Measurements from ENCODE around the gene CREB5. TPM values are rescaled to one million over a fixed set of nuclear protein-coding genes. Genes with fewer than 3 reads are reported as not detected.

The CREB5 gene
- total RNA-seq, 1 experiment from 2014 or later, result 2.1 TPM

- H3F3A ChIP-seq (ENCODE audit: insufficient read depth, low read depth), result no peaks in the 10 kb centered on the region
- no TSS peak for BruUV-seq (replicated peaks)
- H3K4me3 ChIP-seq, result no peak overlapping the region
- H3K4me1 ChIP-seq (replicated peaks; ENCODE audit: insufficient read depth), result no peaks in the 10 kb centered on the region
- ChIA-PET CTCF (no interaction called here), POLR2A (ENCODE audit: unreplicated experiment) (no interaction called here)
- no peaks in the 10 kb centered on the region for H3K79me2 ChIP-seq (ENCODE audit: low read depth)
- no peaks in the 10 kb centered on the region for H3K27me3 ChIP-seq (ENCODE audit: insufficient read depth, low read depth)
- DNase-seq, result no peak
- H2AFZ ChIP-seq, result no peak overlapping the region
- H3K9me2 ChIP-seq (ENCODE audit: insufficient read depth), result no peaks in the 10 kb centered on the region
- no peak overlapping the region for H3K4me2 ChIP-seq
- H3K36me3 ChIP-seq (ENCODE audit: low read depth), result no peaks in the 10 kb centered on the region
- intact Hi-C loops (cut with micrococcal nuclease; ENCODE audit: unreplicated experiment), result no loop called here
- no peak for TF ChIP-seq CTCF (conservative IDR thresholded peaks at IDR 0.05)
- no peak for TF ChIP-seq EZH2 (IDR thresholded peaks at IDR 0.05; ENCODE audit: low read depth)
- H4K20me1 ChIP-seq (ENCODE audit: insufficient read depth), result no peaks in the 10 kb centered on the region
- H3K9me3 ChIP-seq (ENCODE audit: insufficient read depth, low read depth), result no peaks in the 10 kb centered on the region
- no peak overlapping the region for H3K27ac ChIP-seq
These were observed 458.8 kb downstream of the CREB5 start for GRCh38 chr7:28871077-28871476.

- Histone ChIP-seq H3F3A (ENCODE audit: insufficient read depth, low read depth) (no peaks in the 10 kb centered on the region), H3K4me3 (no peak overlapping the region), H2AFZ (peak overlapping the region; percentile 0; the same call in 1 of the 2 replicates), H3K27ac (no peak overlapping the region), H3K9me2 (ENCODE audit: insufficient read depth) (no peaks in the 10 kb centered on the region), H3K4me1 (replicated peaks; ENCODE audit: insufficient read depth) (no peaks in the 10 kb centered on the region), H3K4me2 (no peak overlapping the region), H3K9me3 (ENCODE audit: insufficient read depth, low read depth) (no peaks in the 10 kb centered on the region), H3K27me3 (ENCODE audit: insufficient read depth, low read depth) (no peaks in the 10 kb centered on the region), H4K20me1 (ENCODE audit: insufficient read depth) (no peaks in the 10 kb centered on the region), H3K36me3 (ENCODE audit: low read depth) (no peaks in the 10 kb centered on the region), H3K79me2 (ENCODE audit: low read depth) (no peaks in the 10 kb centered on the region)
- no TSS peak for BruUV-seq (replicated peaks)
- DNase-seq, result no peak
- CTCF ChIA-PET, result no interaction called here
- POLR2A ChIA-PET (ENCODE audit: unreplicated experiment), result no interaction called here
- TF ChIP-seq EZH2 (IDR thresholded peaks at IDR 0.05; ENCODE audit: low read depth), result no peak
- TF ChIP-seq CTCF (conservative IDR thresholded peaks at IDR 0.05), result no peak
- intact Hi-C loops (cut with micrococcal nuclease; ENCODE audit: unreplicated experiment), result no loop called here
These were observed 459.3 kb downstream of the CREB5 start for GRCh38 chr7:28871631-28872030.

- BruUV-seq (replicated peaks), result no TSS peak
- no peak overlapping the region for H3K4me3 ChIP-seq
- no peak for DNase-seq
- H3K4me1 ChIP-seq (replicated peaks; ENCODE audit: insufficient read depth), result no peaks in the 10 kb centered on the region
- no peak overlapping the region for H3K27ac ChIP-seq
- H2AFZ ChIP-seq, result 0 out of 2 replicates have a peak overlapping the region, but pooled peaks have one; percentile 0
- H3K36me3 ChIP-seq (ENCODE audit: low read depth), result no peaks in the 10 kb centered on the region
- no peak overlapping the region for H3K4me2 ChIP-seq
- POLR2A ChIA-PET (ENCODE audit: unreplicated experiment), result no interaction called here
- H3K9me2 ChIP-seq (ENCODE audit: insufficient read depth), result no peaks in the 10 kb centered on the region
- intact Hi-C loops (cut with micrococcal nuclease; ENCODE audit: unreplicated experiment), result no loop called here
- no peaks in the 10 kb centered on the region for H3K27me3 ChIP-seq (ENCODE audit: insufficient read depth, low read depth)
- TF ChIP-seq EZH2 (IDR thresholded peaks at IDR 0.05; ENCODE audit: low read depth) (no peak), CTCF (conservative IDR thresholded peaks at IDR 0.05) (no peak)
- H3K9me3 ChIP-seq (ENCODE audit: insufficient read depth, low read depth), result no peaks in the 10 kb centered on the region
- H3F3A ChIP-seq (ENCODE audit: insufficient read depth, low read depth), result no peaks in the 10 kb centered on the region
- CTCF ChIA-PET, result no interaction called here
- H3K79me2 ChIP-seq (ENCODE audit: low read depth), result no peaks in the 10 kb centered on the region
- H4K20me1 ChIP-seq (ENCODE audit: insufficient read depth), result no peaks in the 10 kb centered on the region
These were observed 459.9 kb downstream of the CREB5 start for GRCh38 chr7:28872226-28872625.
